WTC11 (cell line): ENCODE measurements around the gene C1orf167.

Experiments used
- CREM ChIP-seq: sonication (generic); formaldehyde crosslinking; IDR thresholded peaks from 2 replicates; pipeline ENCODE4 v1.8.1; 2022; ENCODE audit warnings: mild to moderate bottlenecking, missing genetic modification reagents, moderate library complexity
- ZBTB21 ChIP-seq: sonication (generic); formaldehyde crosslinking; IDR thresholded peaks from 2 replicates; pipeline ENCODE4 v1.8.1; 2023; ENCODE audit warnings: mild to moderate bottlenecking, missing genetic modification reagents, borderline replicate concordance
- TF ChIP-seq, protein P1 (sequence below): fragments of 200-600 bp; IDR thresholded peaks from 2 replicates; pipeline ENCODE4 v1.8.0; 2022; ENCODE audit warnings: antibody characterized with exemption
- TF ChIP-seq, protein P2 (sequence below): fragments of 250-450 bp; sonication (Bioruptor Pico); IDR thresholded peaks from 2 replicates; pipeline ENCODE4 v1.9.0; 2021; ENCODE audit warnings: mild to moderate bottlenecking
- TF ChIP-seq, protein P3 (sequence below): sonication (generic); formaldehyde crosslinking; IDR thresholded peaks from 2 replicates; pipeline ENCODE4 v1.8.1; 2023; ENCODE audit warnings: mild to moderate bottlenecking, missing genetic modification reagents
- TF ChIP-seq, protein P4 (sequence below): sonication (generic); formaldehyde crosslinking; IDR thresholded peaks from 2 replicates; pipeline ENCODE4 v1.8.1; 2023; ENCODE audit warnings: mild to moderate bottlenecking, missing genetic modification reagents, moderate library complexity
- TF ChIP-seq, protein P5 (sequence below): sonication (generic); formaldehyde crosslinking; IDR thresholded peaks from 2 replicates; pipeline ENCODE4 v1.8.0; 2022; ENCODE audit warnings: mild to moderate bottlenecking, missing genetic modification reagents
- TF ChIP-seq, protein P6 (sequence below): sonication (generic); formaldehyde crosslinking; IDR thresholded peaks from 2 replicates; pipeline ENCODE4 v1.8.1; 2023; ENCODE audit warnings: mild to moderate bottlenecking, missing genetic modification reagents, borderline replicate concordance

DNA sequence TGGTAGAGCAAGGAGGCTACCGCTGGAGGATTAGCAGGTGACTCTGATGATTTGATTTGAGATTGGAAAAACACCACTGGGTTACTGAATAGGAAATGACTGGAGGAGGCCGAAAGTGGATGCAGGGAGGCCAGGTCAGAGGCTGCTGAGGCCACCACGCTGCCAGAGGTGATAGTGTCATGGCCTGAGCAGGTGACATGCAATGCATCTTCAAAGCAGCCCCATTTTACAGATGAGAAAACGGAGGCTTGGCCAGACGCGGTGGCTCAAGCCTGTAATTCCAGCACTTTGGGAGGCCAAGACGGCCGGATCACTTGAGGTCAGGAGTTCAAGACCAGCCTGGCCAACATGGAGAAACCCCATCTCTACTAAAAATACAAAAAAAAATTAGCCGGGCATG is 12.8 kb downstream of the C1orf167 start:
- TF ChIP-seq, protein P1, sequence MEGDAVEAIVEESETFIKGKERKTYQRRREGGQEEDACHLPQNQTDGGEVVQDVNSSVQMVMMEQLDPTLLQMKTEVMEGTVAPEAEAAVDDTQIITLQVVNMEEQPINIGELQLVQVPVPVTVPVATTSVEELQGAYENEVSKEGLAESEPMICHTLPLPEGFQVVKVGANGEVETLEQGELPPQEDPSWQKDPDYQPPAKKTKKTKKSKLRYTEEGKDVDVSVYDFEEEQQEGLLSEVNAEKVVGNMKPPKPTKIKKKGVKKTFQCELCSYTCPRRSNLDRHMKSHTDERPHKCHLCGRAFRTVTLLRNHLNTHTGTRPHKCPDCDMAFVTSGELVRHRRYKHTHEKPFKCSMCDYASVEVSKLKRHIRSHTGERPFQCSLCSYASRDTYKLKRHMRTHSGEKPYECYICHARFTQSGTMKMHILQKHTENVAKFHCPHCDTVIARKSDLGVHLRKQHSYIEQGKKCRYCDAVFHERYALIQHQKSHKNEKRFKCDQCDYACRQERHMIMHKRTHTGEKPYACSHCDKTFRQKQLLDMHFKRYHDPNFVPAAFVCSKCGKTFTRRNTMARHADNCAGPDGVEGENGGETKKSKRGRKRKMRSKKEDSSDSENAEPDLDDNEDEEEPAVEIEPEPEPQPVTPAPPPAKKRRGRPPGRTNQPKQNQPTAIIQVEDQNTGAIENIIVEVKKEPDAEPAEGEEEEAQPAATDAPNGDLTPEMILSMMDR = no peak
- TF ChIP-seq, protein P2, sequence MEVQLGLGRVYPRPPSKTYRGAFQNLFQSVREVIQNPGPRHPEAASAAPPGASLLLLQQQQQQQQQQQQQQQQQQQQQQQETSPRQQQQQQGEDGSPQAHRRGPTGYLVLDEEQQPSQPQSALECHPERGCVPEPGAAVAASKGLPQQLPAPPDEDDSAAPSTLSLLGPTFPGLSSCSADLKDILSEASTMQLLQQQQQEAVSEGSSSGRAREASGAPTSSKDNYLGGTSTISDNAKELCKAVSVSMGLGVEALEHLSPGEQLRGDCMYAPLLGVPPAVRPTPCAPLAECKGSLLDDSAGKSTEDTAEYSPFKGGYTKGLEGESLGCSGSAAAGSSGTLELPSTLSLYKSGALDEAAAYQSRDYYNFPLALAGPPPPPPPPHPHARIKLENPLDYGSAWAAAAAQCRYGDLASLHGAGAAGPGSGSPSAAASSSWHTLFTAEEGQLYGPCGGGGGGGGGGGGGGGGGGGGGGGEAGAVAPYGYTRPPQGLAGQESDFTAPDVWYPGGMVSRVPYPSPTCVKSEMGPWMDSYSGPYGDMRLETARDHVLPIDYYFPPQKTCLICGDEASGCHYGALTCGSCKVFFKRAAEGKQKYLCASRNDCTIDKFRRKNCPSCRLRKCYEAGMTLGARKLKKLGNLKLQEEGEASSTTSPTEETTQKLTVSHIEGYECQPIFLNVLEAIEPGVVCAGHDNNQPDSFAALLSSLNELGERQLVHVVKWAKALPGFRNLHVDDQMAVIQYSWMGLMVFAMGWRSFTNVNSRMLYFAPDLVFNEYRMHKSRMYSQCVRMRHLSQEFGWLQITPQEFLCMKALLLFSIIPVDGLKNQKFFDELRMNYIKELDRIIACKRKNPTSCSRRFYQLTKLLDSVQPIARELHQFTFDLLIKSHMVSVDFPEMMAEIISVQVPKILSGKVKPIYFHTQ (CRISPR knock-in tag) = no peak
- TF ChIP-seq, protein P3, sequence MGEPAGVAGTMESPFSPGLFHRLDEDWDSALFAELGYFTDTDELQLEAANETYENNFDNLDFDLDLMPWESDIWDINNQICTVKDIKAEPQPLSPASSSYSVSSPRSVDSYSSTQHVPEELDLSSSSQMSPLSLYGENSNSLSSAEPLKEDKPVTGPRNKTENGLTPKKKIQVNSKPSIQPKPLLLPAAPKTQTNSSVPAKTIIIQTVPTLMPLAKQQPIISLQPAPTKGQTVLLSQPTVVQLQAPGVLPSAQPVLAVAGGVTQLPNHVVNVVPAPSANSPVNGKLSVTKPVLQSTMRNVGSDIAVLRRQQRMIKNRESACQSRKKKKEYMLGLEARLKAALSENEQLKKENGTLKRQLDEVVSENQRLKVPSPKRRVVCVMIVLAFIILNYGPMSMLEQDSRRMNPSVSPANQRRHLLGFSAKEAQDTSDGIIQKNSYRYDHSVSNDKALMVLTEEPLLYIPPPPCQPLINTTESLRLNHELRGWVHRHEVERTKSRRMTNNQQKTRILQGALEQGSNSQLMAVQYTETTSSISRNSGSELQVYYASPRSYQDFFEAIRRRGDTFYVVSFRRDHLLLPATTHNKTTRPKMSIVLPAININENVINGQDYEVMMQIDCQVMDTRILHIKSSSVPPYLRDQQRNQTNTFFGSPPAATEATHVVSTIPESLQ = no peak
- TF ChIP-seq ZBTB21 (CRISPR knock-in tag) = no peak
- TF ChIP-seq, protein P4, sequence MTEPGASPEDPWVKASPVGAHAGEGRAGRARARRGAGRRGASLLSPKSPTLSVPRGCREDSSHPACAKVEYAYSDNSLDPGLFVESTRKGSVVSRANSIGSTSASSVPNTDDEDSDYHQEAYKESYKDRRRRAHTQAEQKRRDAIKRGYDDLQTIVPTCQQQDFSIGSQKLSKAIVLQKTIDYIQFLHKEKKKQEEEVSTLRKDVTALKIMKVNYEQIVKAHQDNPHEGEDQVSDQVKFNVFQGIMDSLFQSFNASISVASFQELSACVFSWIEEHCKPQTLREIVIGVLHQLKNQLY (CRISPR knock-in tag) = no peak
- TF ChIP-seq CREM = no peak
- TF ChIP-seq, protein P5, sequence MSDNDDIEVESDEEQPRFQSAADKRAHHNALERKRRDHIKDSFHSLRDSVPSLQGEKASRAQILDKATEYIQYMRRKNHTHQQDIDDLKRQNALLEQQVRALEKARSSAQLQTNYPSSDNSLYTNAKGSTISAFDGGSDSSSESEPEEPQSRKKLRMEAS (CRISPR knock-in tag) = no peak
- TF ChIP-seq, protein P6, sequence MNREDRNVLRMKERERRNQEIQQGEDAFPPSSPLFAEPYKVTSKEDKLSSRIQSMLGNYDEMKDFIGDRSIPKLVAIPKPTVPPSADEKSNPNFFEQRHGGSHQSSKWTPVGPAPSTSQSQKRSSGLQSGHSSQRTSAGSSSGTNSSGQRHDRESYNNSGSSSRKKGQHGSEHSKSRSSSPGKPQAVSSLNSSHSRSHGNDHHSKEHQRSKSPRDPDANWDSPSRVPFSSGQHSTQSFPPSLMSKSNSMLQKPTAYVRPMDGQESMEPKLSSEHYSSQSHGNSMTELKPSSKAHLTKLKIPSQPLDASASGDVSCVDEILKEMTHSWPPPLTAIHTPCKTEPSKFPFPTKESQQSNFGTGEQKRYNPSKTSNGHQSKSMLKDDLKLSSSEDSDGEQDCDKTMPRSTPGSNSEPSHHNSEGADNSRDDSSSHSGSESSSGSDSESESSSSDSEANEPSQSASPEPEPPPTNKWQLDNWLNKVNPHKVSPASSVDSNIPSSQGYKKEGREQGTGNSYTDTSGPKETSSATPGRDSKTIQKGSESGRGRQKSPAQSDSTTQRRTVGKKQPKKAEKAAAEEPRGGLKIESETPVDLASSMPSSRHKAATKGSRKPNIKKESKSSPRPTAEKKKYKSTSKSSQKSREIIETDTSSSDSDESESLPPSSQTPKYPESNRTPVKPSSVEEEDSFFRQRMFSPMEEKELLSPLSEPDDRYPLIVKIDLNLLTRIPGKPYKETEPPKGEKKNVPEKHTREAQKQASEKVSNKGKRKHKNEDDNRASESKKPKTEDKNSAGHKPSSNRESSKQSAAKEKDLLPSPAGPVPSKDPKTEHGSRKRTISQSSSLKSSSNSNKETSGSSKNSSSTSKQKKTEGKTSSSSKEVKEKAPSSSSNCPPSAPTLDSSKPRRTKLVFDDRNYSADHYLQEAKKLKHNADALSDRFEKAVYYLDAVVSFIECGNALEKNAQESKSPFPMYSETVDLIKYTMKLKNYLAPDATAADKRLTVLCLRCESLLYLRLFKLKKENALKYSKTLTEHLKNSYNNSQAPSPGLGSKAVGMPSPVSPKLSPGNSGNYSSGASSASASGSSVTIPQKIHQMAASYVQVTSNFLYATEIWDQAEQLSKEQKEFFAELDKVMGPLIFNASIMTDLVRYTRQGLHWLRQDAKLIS (CRISPR knock-in tag) = no peak
